ENCODE results near the gene NEURL1B.

Gene NEURL1B

GRCh38 chr5:172739375-172739774, 98.3 kb downstream of the NEURL1B start:
- DNase-seq: no peak

- DNase-seq: no peak
Observed at GRCh38 chr5:172740428-172741205, 99.6 kb downstream of the NEURL1B start.

All from COR-L47 (cell line).